ENCODE measurements around the gene AHNAK2. TPM values are rescaled to one million over a fixed set of nuclear protein-coding genes. Genes with fewer than 3 reads are reported as not detected.

AHNAK2 gene
- total RNA-seq, 1 experiment from 2014 or later, result 45.0 TPM

GRCh38 chr14:104981699-104982541 lies 3.7 kb upstream of the AHNAK2 start (continued):
- TF ChIP-seq, protein P1, sequence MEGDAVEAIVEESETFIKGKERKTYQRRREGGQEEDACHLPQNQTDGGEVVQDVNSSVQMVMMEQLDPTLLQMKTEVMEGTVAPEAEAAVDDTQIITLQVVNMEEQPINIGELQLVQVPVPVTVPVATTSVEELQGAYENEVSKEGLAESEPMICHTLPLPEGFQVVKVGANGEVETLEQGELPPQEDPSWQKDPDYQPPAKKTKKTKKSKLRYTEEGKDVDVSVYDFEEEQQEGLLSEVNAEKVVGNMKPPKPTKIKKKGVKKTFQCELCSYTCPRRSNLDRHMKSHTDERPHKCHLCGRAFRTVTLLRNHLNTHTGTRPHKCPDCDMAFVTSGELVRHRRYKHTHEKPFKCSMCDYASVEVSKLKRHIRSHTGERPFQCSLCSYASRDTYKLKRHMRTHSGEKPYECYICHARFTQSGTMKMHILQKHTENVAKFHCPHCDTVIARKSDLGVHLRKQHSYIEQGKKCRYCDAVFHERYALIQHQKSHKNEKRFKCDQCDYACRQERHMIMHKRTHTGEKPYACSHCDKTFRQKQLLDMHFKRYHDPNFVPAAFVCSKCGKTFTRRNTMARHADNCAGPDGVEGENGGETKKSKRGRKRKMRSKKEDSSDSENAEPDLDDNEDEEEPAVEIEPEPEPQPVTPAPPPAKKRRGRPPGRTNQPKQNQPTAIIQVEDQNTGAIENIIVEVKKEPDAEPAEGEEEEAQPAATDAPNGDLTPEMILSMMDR (IDR thresholded peaks at IDR 0.05 in 2 of 3, conservative IDR thresholded peaks at IDR 0.05 in 1 of 3; ENCODE audit: borderline replicate concordance in 1 of 3, insufficient read depth in 1 of 3, low read depth in 2 of 3, low read length in 2 of 3), result no peak
- TF ChIP-seq ZFX (IDR thresholded peaks at IDR 0.05) (no peak), TCF7L2 (IDR thresholded peaks at IDR 0.05; ENCODE audit: borderline replicate concordance, extremely low read depth, insufficient read depth, insufficient read length) (no peak), MAX (IDR thresholded peaks at IDR 0.05) (no peak), ZNF274 (IDR thresholded peaks at IDR 0.05; ENCODE audit: low read depth, low read length) (no peak)
- TF ChIP-seq, protein P2, sequence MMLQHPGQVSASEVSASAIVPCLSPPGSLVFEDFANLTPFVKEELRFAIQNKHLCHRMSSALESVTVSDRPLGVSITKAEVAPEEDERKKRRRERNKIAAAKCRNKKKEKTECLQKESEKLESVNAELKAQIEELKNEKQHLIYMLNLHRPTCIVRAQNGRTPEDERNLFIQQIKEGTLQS (IDR thresholded peaks at IDR 0.05), result no peak

DNA sequence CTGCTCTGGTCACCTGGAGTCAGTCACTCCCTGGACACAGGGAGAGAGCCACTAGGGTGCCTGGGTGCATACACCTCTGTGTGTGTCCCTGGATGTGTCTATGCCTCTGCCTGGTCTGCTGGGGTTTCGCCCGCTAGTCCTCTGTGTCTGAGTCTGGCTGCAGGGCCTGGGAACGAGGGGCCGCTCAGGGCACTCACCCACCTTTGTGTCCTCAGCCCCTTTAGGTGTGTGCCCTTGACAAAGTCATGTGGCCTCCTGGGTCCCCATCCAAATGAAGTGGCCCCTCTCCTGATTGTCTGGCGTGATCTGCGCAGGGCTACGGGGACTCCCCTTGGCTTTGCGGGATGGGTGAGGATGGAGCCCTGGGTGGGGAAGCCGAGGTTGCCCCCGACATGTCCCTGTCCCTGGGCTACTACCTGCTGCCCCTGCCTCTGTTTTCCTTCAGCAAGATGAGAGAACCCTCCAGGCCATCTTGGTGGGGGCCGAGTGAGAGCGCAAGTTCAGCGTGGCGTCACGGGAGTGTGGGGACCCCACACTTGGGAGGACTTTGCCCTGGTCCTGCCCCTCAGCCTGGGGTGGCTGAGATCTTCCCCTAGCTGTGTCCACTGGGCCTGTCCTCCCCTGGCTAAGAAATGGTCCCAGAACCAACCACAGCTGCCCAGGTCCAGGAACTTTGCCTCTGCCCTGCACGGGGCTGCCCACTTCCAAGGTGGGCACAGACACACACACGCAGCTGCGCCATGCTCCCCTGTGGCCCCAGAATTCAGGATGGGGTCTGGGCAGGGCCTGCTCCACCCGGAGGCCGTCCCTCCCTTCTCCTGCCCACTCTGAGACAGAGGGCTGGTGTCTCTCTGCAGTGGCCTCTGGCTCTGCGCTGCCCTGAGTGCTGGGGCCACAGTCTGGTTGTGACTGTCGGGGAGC lies 2.7 kb upstream of the AHNAK2 start:
- peak overlapping the region; percentile 34; the same call in 1 of the 2 replicates for H3K27ac ChIP-seq (ENCODE audit: low read depth, low read length)
- BruUV-seq (replicated peaks), result no TSS peak
- ChIA-PET CTCF (no interaction called here), RAD21 (ENCODE audit: low non-redundant PET in 1 of 2, low total read pairs in 2 of 2, uncharacterized antibody in 2 of 2, unreplicated experiment in 2 of 2) (interaction anchor here in 1 of 2 experiments (0.6 to 0.7 kb wide), 2 partner anchors 114 to 864 kb away, joined by 3 to 5 read pairs; no protein-coding TSS in a partner anchor), POLR2A (interaction anchor here (0.7 kb wide), 1 partner anchor 842 kb away, joined by 3 read pairs; no protein-coding TSS in a partner anchor)
- no peaks in the 10 kb centered on the region for H4K20me1 ChIP-seq (ENCODE audit: insufficient read depth)
- no peaks in the 10 kb centered on the region for H3K27me3 ChIP-seq (ENCODE audit: insufficient read depth, low read length)
- no peaks in the 10 kb centered on the region for H3K9me2 ChIP-seq (ENCODE audit: insufficient read depth)
- no peaks in the 10 kb centered on the region for H3K36me3 ChIP-seq (ENCODE audit: control insufficient read depth in 1 of 2, insufficient read depth in 2 of 2, low read length in 2 of 2)
- H2AFZ ChIP-seq (ENCODE audit: low read depth, low read length, poor library complexity, severe bottlenecking), result no peak overlapping the region
- no peaks in the 10 kb centered on the region for H3K9me3 ChIP-seq (ENCODE audit: control insufficient read depth in 1 of 2, insufficient read depth in 1 of 2, low read depth in 1 of 2, low read length in 2 of 2)
- peaks cover 36 to 52% of the 10 kb centered on the region in 2 experiments for H3K4me1 ChIP-seq (ENCODE audit: control insufficient read depth in 1 of 2, insufficient read depth in 2 of 2, low read length in 2 of 2)
- ATAC-seq (no peak), DNase-seq (ENCODE audit: low read depth, low spot score) (no peak)
- H3K9ac ChIP-seq (ENCODE audit: low read length), result no peak overlapping the region
- H3K4me3 ChIP-seq (replicated peaks in 1 of 2; ENCODE audit: low read depth in 1 of 2, low read length in 2 of 2), result no peak overlapping the region
- H3K79me2 ChIP-seq (ENCODE audit: insufficient read depth, low read length), result peaks cover 4% of the 10 kb centered on the region; the same call in 1 of the 2 replicates
- intact Hi-C loops (cut with micrococcal nuclease), result no loop called here
- H3K4me2 ChIP-seq (ENCODE audit: low read length), result peak overlapping the region; percentile 38; the same call in 1 of the 2 replicates
- TF ChIP-seq, protein P2 (IDR thresholded peaks at IDR 0.05), result no peak
- TF ChIP-seq, protein P3, sequence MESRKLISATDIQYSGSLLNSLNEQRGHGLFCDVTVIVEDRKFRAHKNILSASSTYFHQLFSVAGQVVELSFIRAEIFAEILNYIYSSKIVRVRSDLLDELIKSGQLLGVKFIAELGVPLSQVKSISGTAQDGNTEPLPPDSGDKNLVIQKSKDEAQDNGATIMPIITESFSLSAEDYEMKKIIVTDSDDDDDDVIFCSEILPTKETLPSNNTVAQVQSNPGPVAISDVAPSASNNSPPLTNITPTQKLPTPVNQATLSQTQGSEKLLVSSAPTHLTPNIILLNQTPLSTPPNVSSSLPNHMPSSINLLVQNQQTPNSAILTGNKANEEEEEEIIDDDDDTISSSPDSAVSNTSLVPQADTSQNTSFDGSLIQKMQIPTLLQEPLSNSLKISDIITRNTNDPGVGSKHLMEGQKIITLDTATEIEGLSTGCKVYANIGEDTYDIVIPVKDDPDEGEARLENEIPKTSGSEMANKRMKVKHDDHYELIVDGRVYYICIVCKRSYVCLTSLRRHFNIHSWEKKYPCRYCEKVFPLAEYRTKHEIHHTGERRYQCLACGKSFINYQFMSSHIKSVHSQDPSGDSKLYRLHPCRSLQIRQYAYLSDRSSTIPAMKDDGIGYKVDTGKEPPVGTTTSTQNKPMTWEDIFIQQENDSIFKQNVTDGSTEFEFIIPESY (IDR thresholded peaks at IDR 0.05; ENCODE audit: extremely low read depth, insufficient replicate concordance, low read length), result no peak
- TF ChIP-seq EZH2phosphoT487 (IDR thresholded peaks at IDR 0.05; ENCODE audit: borderline replicate concordance) (no peak), TCF7L2 (IDR thresholded peaks at IDR 0.05; ENCODE audit: borderline replicate concordance, extremely low read depth, insufficient read depth, insufficient read length) (no peak), ZNF274 (IDR thresholded peaks at IDR 0.05; ENCODE audit: low read depth, low read length) (no peak), SRF (IDR thresholded peaks at IDR 0.05; ENCODE audit: low read depth) (no peak), MAX (IDR thresholded peaks at IDR 0.05) (no peak), POLR2A (IDR thresholded peaks at IDR 0.05; ENCODE audit: borderline replicate concordance, extremely low read depth, insufficient read depth, insufficient read length) (no peak)
- TF ChIP-seq, protein P1 (IDR thresholded peaks at IDR 0.05 in 2 of 3, conservative IDR thresholded peaks at IDR 0.05 in 1 of 3; ENCODE audit: borderline replicate concordance in 1 of 3, insufficient read depth in 1 of 3, low read depth in 2 of 3, low read length in 2 of 3), result no peak

Data from HCT116 (cell line).